Liver (tissue), 3 donors: ENCODE data around the gene PLXND1.

Experiments
- EGR1 ChIP-seq, 2 donors: IDR thresholded peaks; 2 replicates each; pipeline ENCODE4 v1.6.1; 2016 to 2018; ENCODE audit warnings: antibody characterized with exemption in 2 of 2, low read depth in 2 of 2
- FOXA1 ChIP-seq: IDR thresholded peaks from 2 replicates; pipeline ENCODE4 v1.6.1; 2016; ENCODE audit warnings: antibody characterized with exemption
- JUND ChIP-seq, 2 donors: IDR thresholded peaks; 2 replicates each; pipeline ENCODE4 v1.6.1; 2016; ENCODE audit warnings: antibody characterized with exemption in 2 of 2
- MAX ChIP-seq: IDR thresholded peaks from 2 replicates; pipeline ENCODE4 v1.6.1; 2016; ENCODE audit warnings: antibody characterized with exemption
- NR2F2 ChIP-seq: IDR thresholded peaks from 2 replicates; pipeline ENCODE4 v1.6.1; 2016; ENCODE audit warnings: antibody characterized with exemption
- RAD21 ChIP-seq, 2 donors: IDR thresholded peaks; 2 replicates each; pipeline ENCODE4 v1.6.1; 2016; ENCODE audit warnings: antibody characterized with exemption in 2 of 2, mild to moderate bottlenecking in 2 of 2
- REST ChIP-seq: IDR thresholded peaks from 2 replicates; pipeline ENCODE4 v1.6.1; 2016; ENCODE audit warnings: antibody characterized with exemption, mild to moderate bottlenecking
- RXRA ChIP-seq, 2 donors: IDR thresholded peaks; 2 replicates each; pipeline ENCODE4 v1.6.1; 2017 to 2018; ENCODE audit warnings: antibody characterized with exemption in 2 of 2, mild to moderate bottlenecking in 1 of 2
- SP1 ChIP-seq: IDR thresholded peaks from 2 replicates; pipeline ENCODE4 v1.6.1; 2018; ENCODE audit warnings: antibody characterized with exemption, mild to moderate bottlenecking
- TAF1 ChIP-seq: conservative IDR thresholded peaks from 2 replicates; pipeline ENCODE4 v1.6.1; 2016; ENCODE audit warnings: antibody characterized with exemption, mild to moderate bottlenecking
- YY1 ChIP-seq: IDR thresholded peaks from 2 replicates; pipeline ENCODE4 v1.6.1; 2016; ENCODE audit warnings: antibody characterized with exemption, mild to moderate bottlenecking
- TF ChIP-seq, protein P1 (sequence below): fragments of 150-350 bp; IDR thresholded peaks from 2 replicates; pipeline ENCODE4 v1.5.1; 2017; ENCODE audit warnings: improper control_type of control experiment, low read depth, low read length; ENCODE audit not compliant: missing input control
- TF ChIP-seq, protein P2 (sequence below): IDR thresholded peaks from 2 replicates; pipeline ENCODE4 v1.6.1; 2016; ENCODE audit warnings: antibody characterized with exemption
- donor health status: healthy.
- donor health status: healthy.

- TF ChIP-seq, protein P1, sequence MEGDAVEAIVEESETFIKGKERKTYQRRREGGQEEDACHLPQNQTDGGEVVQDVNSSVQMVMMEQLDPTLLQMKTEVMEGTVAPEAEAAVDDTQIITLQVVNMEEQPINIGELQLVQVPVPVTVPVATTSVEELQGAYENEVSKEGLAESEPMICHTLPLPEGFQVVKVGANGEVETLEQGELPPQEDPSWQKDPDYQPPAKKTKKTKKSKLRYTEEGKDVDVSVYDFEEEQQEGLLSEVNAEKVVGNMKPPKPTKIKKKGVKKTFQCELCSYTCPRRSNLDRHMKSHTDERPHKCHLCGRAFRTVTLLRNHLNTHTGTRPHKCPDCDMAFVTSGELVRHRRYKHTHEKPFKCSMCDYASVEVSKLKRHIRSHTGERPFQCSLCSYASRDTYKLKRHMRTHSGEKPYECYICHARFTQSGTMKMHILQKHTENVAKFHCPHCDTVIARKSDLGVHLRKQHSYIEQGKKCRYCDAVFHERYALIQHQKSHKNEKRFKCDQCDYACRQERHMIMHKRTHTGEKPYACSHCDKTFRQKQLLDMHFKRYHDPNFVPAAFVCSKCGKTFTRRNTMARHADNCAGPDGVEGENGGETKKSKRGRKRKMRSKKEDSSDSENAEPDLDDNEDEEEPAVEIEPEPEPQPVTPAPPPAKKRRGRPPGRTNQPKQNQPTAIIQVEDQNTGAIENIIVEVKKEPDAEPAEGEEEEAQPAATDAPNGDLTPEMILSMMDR, result no peak
- TF ChIP-seq MAX, result no peak
- TF ChIP-seq REST, result no peak
- TF ChIP-seq EGR1 (IDR thresholded peaks at IDR 0.05; ENCODE audit: low read depth in 2 of 2), result no peak
- no peak for TF ChIP-seq YY1
- TF ChIP-seq TAF1, result no peak
- TF ChIP-seq FOXA1, result no peak
- TF ChIP-seq NR2F2, result no peak
- TF ChIP-seq RAD21 (IDR thresholded peaks at IDR 0.05), result no peak
- TF ChIP-seq, protein P2, sequence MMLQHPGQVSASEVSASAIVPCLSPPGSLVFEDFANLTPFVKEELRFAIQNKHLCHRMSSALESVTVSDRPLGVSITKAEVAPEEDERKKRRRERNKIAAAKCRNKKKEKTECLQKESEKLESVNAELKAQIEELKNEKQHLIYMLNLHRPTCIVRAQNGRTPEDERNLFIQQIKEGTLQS, result no peak
- TF ChIP-seq SP1, result no peak
- TF ChIP-seq RXRA (IDR thresholded peaks at IDR 0.05), result no peak
- no peak for TF ChIP-seq JUND (IDR thresholded peaks at IDR 0.05)
Measured at GRCh38 chr3:129618186-129618820, 11.8 kb upstream of the PLXND1 start.
